SKM-1 treated with dmso at 0.1 percent for 144 hours (cell line): Measurements from ENCODE around the gene CAPG.
A peak's percentile ranks its signal among the peaks of the same experiment; 100 is the strongest.

Experiments used
- DNase-seq: peaks from one replicate; lab custom pipeline; 2025; ENCODE audit not compliant: unreplicated experiment; lab: John Stamatoyannopoulos, UW

Gene CAPG

DNA sequence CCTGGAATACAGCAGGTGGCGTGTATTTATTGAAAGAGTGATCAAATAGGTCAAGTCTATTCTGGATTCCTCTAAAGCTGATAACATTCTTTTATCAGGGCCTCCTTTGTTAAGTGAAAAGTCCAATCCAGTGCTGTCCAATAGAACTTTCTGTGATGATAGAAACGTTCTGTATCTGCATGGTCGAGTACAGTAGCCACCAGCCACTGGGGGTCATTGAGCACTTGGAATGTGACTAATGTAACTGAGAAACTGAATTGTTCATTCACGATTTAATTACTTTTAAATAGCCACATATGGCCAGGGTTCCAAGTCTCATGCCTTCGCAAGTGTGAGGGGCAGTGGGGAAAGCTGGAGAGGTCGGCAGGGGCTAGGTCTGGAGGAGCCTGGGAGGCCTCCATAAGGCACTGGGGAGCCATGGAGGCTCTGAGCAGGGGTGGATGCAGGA is 28.9 kb upstream of the CAPG start:
- DNase-seq: no peak

GRCh38 chr2:85438201-85439024 is 28.2 kb upstream of the CAPG start:
- DNase-seq: no peak

- DNase-seq: no peak
Measured at GRCh38 chr2:85437488-85438200, 27.5 kb upstream of the CAPG start.

GRCh38 chr2:85436836-85437487 is 26.8 kb upstream of the CAPG start:
- DNase-seq: no peak

DNA sequence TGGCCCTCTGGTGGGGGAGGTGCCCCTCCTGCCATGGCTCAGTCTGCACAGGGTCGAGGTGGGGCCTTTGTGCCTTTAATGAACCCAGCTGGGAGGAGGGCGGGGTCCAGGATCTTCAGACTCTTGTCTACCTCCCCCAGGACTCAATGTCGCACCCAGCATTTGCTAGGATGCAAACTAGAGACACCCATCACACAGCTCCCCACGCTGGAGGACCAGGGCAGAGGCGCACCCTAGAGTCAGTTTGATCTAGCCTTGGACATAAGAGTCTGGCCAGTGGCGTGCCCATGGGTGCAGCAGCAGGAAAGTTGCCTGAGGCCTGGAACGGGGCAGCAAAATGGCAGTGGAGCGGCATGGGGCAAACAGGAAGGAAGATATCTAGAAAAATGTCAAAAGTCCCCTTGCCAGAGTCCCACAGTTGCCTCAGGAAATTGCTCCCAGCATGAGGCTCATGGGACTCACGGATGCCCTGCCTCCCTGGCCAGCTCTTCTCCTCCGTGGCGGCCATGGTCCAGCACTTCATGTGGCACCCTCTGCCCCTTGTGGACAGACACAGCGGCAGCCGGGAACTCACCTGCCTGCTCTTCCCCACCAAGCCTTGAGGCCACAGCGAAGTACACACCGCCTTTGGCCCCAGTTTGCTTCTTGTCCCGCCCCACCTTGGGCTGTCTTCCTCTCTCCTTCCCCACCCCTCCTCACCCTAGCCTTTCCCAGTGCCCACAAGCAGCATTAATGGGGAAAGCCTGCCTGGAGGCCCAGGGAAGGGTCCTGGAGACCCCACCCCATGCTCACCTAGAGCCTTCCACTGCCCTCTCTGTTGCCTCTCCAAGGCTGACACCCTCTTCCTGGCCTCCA is 26.0 kb upstream of the CAPG start:
- DNase-seq: no peak

DNA sequence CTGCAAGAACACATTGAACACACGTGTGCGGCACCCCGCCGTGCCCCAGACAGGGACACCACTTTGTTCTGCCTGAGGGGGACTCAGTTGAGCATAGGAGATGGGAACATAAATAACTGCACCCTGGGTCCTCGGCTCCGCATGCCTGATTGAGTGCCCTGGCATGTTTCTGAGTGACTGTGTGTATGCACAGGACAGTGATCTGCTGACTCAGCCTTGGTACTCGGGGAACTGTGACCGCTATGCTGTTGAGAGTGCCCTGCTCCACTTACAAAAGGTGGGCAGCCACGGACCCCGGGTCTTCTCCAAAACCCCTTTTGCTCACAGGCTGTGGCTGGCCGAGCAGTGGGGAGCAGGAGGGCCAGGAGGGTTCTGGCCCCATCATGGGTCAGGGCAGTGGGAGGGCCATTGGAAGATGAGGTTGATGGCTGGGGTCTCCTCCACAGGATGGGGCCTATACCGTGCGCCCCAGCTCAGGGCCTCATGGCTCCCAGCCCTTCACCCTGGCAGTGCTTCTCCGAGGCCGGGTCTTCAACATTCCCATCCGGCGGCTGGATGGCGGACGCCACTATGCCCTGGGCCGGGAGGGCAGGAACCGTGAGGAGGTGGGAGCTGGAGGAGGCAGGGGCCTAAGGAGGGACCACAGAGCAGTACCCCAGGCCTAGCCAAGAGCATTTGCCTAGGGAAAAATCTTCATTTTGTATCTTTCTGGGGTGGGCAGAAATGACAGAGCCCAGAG is 25.2 kb upstream of the CAPG start:
- DNase-seq: no peak

DNA sequence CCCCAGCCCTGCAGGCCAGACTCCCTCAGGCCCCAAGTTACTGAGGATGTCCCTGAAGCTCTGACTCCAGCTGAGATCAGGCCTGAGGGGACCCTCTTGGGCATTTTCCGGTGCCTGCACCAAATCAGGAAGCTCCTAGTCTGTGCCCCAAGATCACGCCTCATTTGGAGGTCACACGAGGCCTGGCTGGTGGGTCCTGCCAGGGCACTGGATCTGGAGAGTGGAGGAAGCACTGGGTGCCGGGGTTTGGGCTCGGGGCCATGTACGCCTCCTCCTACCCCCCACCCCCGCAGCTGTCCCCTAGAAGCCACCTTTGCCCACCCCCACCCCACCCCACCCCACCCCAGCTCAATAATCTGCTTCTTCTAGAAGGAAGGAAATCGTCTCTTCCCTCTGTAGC is 24.5 kb upstream of the CAPG start:
- no peak for DNase-seq

GRCh38 chr2:85433511-85434089 is 23.4 kb upstream of the CAPG start:
- no peak for DNase-seq

DNA sequence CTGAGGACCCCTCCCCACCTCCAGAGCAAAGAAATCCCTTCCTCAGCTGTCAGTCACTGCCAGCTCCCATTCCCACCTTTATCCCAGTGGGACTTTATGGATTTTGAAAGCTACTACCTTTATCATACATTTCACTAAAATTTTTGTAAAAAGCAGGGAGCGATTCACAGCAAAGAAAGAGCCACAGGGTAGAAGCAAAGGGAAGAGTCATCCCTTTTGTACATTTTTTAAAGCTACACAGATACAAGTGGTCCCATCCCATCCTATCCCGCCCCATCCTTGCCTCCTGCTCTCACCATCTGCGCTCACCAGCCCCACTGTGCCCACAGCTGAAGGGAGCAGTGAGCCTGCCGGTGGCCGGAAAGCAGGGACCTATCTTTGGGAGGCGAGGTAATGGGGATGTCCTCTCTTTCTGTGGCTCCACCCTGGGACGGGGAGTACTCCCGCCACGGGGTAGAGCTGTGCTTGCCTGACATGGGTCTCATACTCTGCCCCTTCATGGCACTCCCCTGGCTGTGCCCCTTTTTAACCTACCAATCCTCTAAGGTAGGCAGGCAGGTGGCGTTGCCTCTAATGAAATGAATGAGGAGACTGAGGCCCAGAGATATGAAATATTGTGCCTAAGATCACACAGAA is 21.5 kb upstream of the CAPG start:
- DNase-seq: no peak

GRCh38 chr2:85430752-85431569 is 20.8 kb upstream of the CAPG start:
- no peak for DNase-seq

- no peak for DNase-seq
Measured at GRCh38 chr2:85429924-85430289, 19.7 kb upstream of the CAPG start.

- no peak for DNase-seq
Measured at GRCh38 chr2:85429213-85429923, 19.2 kb upstream of the CAPG start.

- peak; percentile 71 for DNase-seq
Measured at GRCh38 chr2:85428343-85428881, 18.2 kb upstream of the CAPG start.

DNA sequence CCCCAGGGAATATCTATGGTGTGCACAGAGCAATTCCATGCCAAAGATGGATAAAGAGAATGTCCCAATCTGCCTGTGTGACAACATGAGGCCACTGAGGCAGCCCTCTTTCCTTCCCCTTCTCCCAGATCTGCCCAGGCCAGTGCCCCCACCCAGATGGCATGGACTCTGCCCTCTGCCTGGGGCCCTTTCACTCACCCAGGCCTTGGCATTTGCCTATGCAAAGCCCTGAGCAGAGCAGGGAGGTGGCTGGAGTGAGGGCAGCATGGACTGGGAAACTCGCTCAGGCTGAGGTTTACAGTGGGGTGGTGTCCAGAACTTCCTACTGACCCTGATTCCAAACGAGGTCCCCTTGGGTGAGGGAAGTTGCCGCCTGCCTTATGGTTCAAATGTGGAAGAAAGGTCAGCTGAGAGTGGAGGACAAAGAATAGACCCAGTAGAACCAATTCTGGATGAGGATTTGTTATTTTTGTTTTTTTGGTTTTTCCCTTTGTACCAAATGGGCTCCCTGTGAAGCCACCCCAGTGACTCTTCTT is 17.2 kb upstream of the CAPG start:
- no peak for DNase-seq

GRCh38 chr2:85425588-85425987 is 15.4 kb upstream of the CAPG start:
- no peak for DNase-seq

DNA sequence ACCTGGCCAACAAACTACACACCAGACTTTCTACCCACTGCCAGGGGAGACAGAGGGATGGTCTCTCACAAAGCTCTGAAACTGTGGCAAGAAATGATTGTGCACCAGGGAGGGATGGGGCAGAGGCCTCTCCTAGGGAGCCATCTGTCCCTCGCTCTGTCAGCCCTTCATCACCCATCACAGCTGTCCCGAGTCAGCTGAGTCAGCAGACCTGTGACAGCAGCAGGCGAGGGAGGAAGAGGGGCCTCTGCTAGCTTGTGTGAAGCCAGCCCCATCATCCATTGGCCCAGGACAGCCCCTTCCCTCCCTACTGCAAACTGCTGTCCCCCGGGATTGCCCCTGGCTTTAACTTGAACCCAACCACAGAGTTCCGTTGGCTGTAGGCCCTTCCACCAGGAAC is 13.4 kb upstream of the CAPG start:
- no peak for DNase-seq

DNA sequence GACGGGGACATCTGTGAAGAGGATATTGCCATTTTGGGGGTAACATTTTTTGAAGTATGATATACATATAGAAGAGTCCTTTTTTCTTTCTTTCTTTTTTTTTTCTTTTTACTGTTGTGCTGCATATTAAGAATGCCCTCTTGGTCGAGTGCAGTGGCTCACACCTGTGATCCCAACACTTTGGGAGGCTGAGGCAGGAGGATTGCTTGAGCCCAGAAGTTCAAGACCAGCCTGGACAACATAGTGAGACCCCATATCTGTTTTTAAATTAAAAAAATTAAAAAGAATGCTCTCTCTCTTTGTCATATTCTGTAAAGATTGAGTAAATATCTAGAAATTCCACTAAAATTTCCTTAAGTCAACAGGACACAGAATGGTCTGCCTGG is 11.9 kb upstream of the CAPG start:
- DNase-seq: no peak
